Activated T-helper 17 cell treated with anti-CD3 and anti-CD28 coated beads, Interleukin-2, amount 50 U/mL, for 72 hours (primary cell): ENCODE data around the gene ACSS3. TPM values are rescaled to one million over a fixed set of nuclear protein-coding genes. Genes with fewer than 3 reads are reported as not detected.
"Not testable (repeated sequence)": the region's sequence is repeated elsewhere in the genome, so short reads cannot be mapped to it uniquely, and the experiment has no call there.

ENCODE experiments used
- ATAC-seq: fragments of 150-1000 bp; cut with Tn5 transposase; replicated peaks from 2 replicates; pipeline ENCODE4 v1.10.0; 2021; ENCODE audit warnings: mild to moderate bottlenecking, moderate library complexity
- H3K27ac Mint-ChIP-seq: one replicate; pipeline ENCODE4 v1.8.0; 2022; ENCODE audit warnings: mixed read lengths
- H3K27me3 Mint-ChIP-seq: one replicate; pipeline ENCODE4 v1.8.0; 2022; ENCODE audit warnings: mixed read lengths
- H3K36me3 Mint-ChIP-seq: one replicate; pipeline ENCODE4 v1.8.0; 2022; ENCODE audit warnings: low read depth, mild to moderate bottlenecking, mixed read lengths
- H3K4me1 Mint-ChIP-seq: one replicate; pipeline ENCODE4 v1.8.0; 2022; ENCODE audit warnings: mixed read lengths
- H3K4me3 Mint-ChIP-seq: one replicate; pipeline ENCODE4 v1.8.0; 2022; ENCODE audit warnings: mild to moderate bottlenecking, mixed read lengths
- H3K9me3 Mint-ChIP-seq: one replicate; pipeline ENCODE4 v1.8.0; 2022; ENCODE audit warnings: mixed read lengths
- total RNA-seq, 2 donors: library from RNA; stranded (reverse); gene quantifications; one replicate each; pipeline ENCODE4 v1.2.3, GENCODE V29; 2022

Gene ACSS3
- not detected for total RNA-seq

DNA sequence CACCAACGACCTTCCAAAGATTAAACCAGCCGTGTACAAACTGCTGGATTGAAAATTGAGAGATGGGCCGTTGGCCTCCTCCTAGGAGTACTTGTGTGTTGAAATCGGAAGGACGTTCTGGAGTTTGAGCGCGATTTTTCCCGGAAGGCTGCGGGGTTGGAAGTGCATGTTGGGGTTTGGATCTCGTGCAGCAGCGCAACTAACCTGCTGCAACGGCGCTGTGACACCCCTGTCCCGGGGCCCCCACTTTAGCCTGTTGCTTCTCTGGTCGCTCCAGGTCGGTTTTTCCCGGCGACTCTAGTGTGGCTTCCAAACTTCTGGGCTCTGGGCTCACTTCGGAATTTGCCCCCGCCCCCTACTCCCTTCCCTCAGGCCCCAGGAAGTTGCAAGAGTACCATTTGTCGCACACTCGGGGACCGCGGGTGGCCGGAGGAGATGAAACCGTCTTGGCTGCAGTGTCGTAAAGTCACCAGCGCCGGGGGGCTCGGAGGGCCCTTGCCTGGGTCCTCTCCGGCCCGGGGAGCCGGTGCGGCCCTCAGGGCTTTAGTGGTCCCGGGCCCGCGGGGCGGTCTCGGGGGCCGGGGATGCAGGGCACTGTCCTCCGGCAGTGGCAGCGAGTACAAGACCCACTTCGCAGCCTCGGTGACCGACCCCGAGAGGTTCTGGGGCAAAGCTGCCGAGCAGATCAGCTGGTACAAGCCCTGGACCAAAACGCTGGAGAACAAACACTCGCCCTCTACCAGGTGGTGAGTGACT, at the start of gene ACSS3:
TSS of gene ACSS3 (plus strand) at position 394 of the 756 bp plus-strand sequence. CDS start at position 436, 42 bp downstream.
- H3K36me3 Mint-ChIP-seq = no peaks in the 10 kb centered on the region
- no peak within 1 kb of the TSS for H3K27ac Mint-ChIP-seq

GRCh38 chr12:81034926-81035325, 43.0 kb upstream of the ACSS3 start:
- ATAC-seq = no peak
- no peaks in the 10 kb centered on the region for H3K4me1 Mint-ChIP-seq
- no peak overlapping the region for H3K4me3 Mint-ChIP-seq
- H3K9me3 Mint-ChIP-seq = peaks cover 7% of the 10 kb centered on the region
- no peak overlapping the region for H3K27ac Mint-ChIP-seq
- no peaks in the 10 kb centered on the region for H3K27me3 Mint-ChIP-seq
- H3K36me3 Mint-ChIP-seq = no peaks in the 10 kb centered on the region

More for the DNA sequence above, at the start of gene ACSS3:
- ATAC-seq = no peak
- Mint-ChIP-seq H3K4me1 (no peaks in the 10 kb centered on the region), H3K4me3 (no peak within 1 kb of the TSS), H3K9me3 (peaks cover 16% of the 10 kb centered on the region), H3K27me3 (peaks cover 18% of the 10 kb centered on the region)

DNA sequence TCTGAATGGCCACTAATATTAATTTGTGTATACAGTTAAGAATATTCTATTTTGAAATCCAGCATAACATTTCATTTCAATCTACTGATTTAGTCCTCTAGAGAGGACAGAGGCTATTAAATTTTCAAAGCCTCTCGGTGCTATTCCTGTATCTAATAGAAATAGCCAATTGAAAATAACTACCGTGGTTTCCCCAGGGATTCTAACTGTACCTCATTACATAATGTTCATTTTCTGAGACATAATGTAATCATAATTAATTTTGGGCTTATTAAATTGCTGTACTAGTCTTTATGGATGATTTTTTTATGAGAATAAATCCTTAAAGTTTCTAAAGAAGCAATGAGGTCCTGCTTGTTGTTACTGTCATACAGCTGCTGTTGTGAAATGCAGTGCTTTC, 38.6 kb upstream of the ACSS3 start:
- Mint-ChIP-seq H3K9me3 (peaks cover 9% of the 10 kb centered on the region), H3K27me3 (no peaks in the 10 kb centered on the region), H3K4me1 (no peaks in the 10 kb centered on the region), H3K27ac (no peak overlapping the region), H3K4me3 (no peak overlapping the region), H3K36me3 (no peaks in the 10 kb centered on the region)
- no peak for ATAC-seq

DNA sequence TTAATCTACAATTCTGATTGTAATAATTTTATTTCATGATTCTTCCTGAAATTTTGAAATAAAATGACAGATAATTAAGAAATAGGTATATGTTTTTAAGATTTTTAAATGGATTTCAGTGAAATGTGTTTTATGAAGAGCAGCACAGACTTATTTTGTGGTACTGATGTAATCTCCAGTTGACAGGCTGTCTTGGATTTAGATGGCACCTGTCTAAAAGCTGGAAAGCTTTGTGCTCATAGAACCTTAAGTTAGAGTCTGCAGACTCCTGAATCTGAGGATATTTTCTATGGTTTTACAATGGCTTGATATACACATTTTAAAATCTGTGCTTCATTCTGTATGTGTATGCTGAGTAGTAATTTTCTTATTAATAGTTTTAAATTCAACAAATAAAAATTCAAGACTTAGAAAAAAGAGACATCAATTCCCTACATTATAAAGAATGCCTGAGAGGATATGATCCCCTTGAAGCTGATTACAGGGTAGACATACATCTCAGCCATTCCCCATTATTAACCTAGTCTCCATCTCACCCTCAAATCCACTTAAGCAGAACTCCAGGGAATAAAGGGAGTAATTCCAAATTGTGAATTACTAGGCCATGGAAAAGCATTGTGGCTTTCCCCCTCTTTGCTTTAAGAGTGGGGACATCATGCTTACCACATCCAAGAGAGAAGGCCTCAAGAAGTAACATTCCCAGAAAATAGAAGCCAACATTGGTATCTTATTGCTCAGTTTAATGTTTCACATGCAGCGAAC, 33.7 kb upstream of the ACSS3 start:
- Mint-ChIP-seq H3K4me3 (no peak overlapping the region), H3K36me3 (no peaks in the 10 kb centered on the region), H3K9me3 (peaks cover 9% of the 10 kb centered on the region), H3K27ac (no peak overlapping the region), H3K4me1 (no peaks in the 10 kb centered on the region), H3K27me3 (no peaks in the 10 kb centered on the region)
- no peak for ATAC-seq

DNA sequence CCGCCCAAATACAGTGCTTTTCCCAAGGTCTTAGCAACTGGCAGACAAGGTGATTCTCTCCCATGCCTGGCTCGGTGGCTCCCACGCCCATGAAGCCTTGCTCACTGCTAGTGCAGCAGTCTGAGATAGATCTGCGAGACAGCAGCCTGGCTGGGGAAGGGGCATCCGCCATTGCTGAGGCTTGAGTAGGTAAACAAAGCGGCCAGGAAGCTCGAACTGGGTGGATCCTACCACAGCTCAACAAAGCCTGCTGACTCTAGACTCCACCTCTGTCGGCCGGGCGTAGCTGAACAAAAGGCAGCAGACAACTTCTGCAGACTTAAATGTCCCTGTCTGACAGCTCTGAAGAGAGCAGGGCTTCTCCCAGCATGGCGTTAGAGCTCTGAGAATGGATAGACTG, 12.9 kb upstream of the ACSS3 start:
- not testable (repeated sequence) for H3K4me1 Mint-ChIP-seq, H3K27ac Mint-ChIP-seq, H3K4me3 Mint-ChIP-seq, ATAC-seq, H3K27me3 Mint-ChIP-seq, H3K36me3 Mint-ChIP-seq
- H3K9me3 Mint-ChIP-seq = peaks cover 12% of the 10 kb centered on the region

GRCh38 chr12:81070846-81071245, 7.0 kb upstream of the ACSS3 start:
- H3K9me3 Mint-ChIP-seq = peaks cover 7% of the 10 kb centered on the region
- no peaks in the 10 kb centered on the region for H3K27me3 Mint-ChIP-seq
- no peaks in the 10 kb centered on the region for H3K36me3 Mint-ChIP-seq
- H3K4me1 Mint-ChIP-seq = no peaks in the 10 kb centered on the region
- no peak for ATAC-seq
- no peak overlapping the region for H3K27ac Mint-ChIP-seq
- no peak overlapping the region for H3K4me3 Mint-ChIP-seq

GRCh38 chr12:81075539-81075938, 2.3 kb upstream of the ACSS3 start:
- Mint-ChIP-seq H3K4me1 (no peaks in the 10 kb centered on the region), H3K9me3 (peaks cover 16% of the 10 kb centered on the region), H3K27me3 (peaks cover 18% of the 10 kb centered on the region), H3K4me3 (no peak overlapping the region), H3K27ac (no peak overlapping the region), H3K36me3 (no peaks in the 10 kb centered on the region)
- no peak for ATAC-seq

GRCh38 chr12:81077329-81077685, 572 bp upstream of the ACSS3 start:
- Mint-ChIP-seq H3K27ac (no peak overlapping the region), H3K27me3 (peaks cover 18% of the 10 kb centered on the region), H3K36me3 (no peaks in the 10 kb centered on the region), H3K9me3 (peaks cover 16% of the 10 kb centered on the region), H3K4me1 (no peaks in the 10 kb centered on the region), H3K4me3 (no peak overlapping the region)
- no peak for ATAC-seq

DNA sequence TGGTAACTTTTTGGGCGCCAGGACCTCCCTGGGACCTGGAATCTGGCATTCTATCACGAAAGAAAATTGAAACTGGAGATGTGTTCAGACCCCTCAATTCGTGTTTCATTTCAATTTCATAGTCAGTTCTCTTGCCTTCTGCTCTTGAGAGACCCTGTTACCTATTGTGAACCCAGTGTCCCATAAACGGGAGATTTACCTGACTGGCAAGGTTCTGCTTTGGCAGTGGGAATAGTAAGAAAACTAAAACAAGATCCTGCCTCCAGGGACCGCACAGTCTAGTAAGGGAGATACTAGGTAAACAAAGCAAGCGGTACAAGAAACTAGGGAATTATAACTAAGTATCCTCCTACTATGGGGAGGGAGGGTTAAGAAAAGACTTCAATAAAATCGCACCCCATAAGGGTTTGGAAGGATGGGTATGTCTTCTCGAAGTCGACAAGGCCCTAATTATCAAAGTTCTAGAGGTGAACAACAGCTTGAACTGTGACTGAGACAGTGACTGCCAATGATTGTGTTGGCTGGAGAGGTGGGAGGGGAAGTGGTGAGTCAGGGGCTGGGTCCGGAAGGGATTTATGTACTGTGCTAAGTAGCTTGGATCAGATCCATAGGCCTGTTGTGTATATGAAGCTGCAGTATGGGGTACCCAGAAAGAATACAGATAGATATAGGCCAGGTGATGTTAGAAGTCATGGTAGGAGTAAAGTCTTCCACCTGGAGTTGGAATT, 754 bp downstream of the ACSS3 start:
- Mint-ChIP-seq H3K9me3 (peaks cover 16% of the 10 kb centered on the region), H3K36me3 (no peaks in the 10 kb centered on the region), H3K4me3 (no peak overlapping the region), H3K27ac (no peak overlapping the region), H3K27me3 (peaks cover 18% of the 10 kb centered on the region), H3K4me1 (no peaks in the 10 kb centered on the region)
- no peak for ATAC-seq

GRCh38 chr12:81079280-81080076, 1.6 kb downstream of the ACSS3 start:
- H3K27ac Mint-ChIP-seq = no peak overlapping the region
- H3K4me3 Mint-ChIP-seq = no peak overlapping the region
- no peaks in the 10 kb centered on the region for H3K4me1 Mint-ChIP-seq
- peaks cover 19% of the 10 kb centered on the region for H3K9me3 Mint-ChIP-seq
- H3K36me3 Mint-ChIP-seq = no peaks in the 10 kb centered on the region
- no peak for ATAC-seq
- H3K27me3 Mint-ChIP-seq = peaks cover 18% of the 10 kb centered on the region

- Mint-ChIP-seq H3K27ac (no peak overlapping the region), H3K4me3 (no peak overlapping the region), H3K27me3 (peaks cover 18% of the 10 kb centered on the region), H3K4me1 (no peaks in the 10 kb centered on the region), H3K36me3 (no peaks in the 10 kb centered on the region), H3K9me3 (peaks cover 18% of the 10 kb centered on the region)
- no peak for ATAC-seq
These were observed 2.6 kb downstream of the ACSS3 start for GRCh38 chr12:81080431-81080983.

- Mint-ChIP-seq H3K9me3 (peaks cover 14% of the 10 kb centered on the region), H3K36me3 (no peaks in the 10 kb centered on the region), H3K4me3 (no peak overlapping the region), H3K27me3 (peaks cover 16% of the 10 kb centered on the region), H3K27ac (no peak overlapping the region), H3K4me1 (no peaks in the 10 kb centered on the region)
- no peak for ATAC-seq
These were observed 3.8 kb downstream of the ACSS3 start for GRCh38 chr12:81081726-81082125.

DNA sequence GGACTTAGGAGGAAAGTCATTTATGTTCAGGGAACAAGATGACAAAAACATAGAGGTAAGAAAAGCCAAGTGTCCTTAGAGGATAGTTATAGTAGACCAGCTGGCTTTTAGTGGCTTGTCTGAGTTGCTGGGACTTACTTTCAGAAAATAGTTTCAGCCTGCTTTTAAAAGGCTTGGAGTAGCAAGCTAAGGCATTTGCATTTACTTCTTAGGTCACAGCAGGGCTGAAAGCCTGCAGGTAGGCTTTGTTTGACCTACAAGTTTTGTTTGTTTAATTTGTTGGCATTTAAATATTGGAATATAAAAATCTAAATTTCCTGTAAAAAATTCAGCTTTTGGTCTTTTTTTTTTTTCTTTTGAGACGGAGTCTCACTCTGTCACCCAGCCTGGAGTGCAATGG, 5.1 kb downstream of the ACSS3 start:
- Mint-ChIP-seq H3K27me3 (peaks cover 7% of the 10 kb centered on the region), H3K4me1 (no peaks in the 10 kb centered on the region), H3K27ac (no peak overlapping the region), H3K4me3 (no peak overlapping the region), H3K9me3 (peaks cover 14% of the 10 kb centered on the region), H3K36me3 (no peaks in the 10 kb centered on the region)
- ATAC-seq = no peak
